PC-9 (cell line): Measurements from ENCODE around the gene SKP1. TPM values are rescaled to one million over a fixed set of nuclear protein-coding genes. Genes with fewer than 3 reads are reported as not detected.

Source experiments
- BruUV-seq: library from RNA; stranded (reverse); fragments of 400-500 nt; replicated peaks from 2 replicates; lab custom pipeline; 2021; lab: Mats Ljungman, UMichigan
- CTCF ChIA-PET: fragments of 300-600 bp; sonication (Branson Sonifier 250); formaldehyde crosslinking; loops from one replicate; lab custom pipeline; 2022; ENCODE audit warnings: antibody characterized with exemption; lab: Charles Lee
- POLR2A ChIA-PET: fragments of 300-600 bp; sonication (Branson Sonifier 250); formaldehyde crosslinking; loops from one replicate; lab custom pipeline; 2022; ENCODE audit warnings: antibody characterized with exemption; ENCODE audit not compliant: unreplicated experiment; lab: Charles Lee
- DNase-seq, 2 experiments: peaks; one replicate each; pipeline versions ENCODE4 v3.0.0 to v3.0.0-alpha.2; 2015 to 2022; ENCODE audit warnings: mixed read lengths in 1 of 2
- H2AFZ ChIP-seq: fragments of 200-600 bp; sonication (generic); 2 replicates; pipeline ENCODE4 v1.8.1; 2017; ENCODE audit warnings: antibody characterized with exemption
- H3F3A ChIP-seq: fragments of 200-600 bp; sonication (generic); 2 replicates; pipeline ENCODE4 v1.8.1; 2017; ENCODE audit warnings: antibody characterized with exemption, mild to moderate bottlenecking, low read depth; ENCODE audit not compliant: insufficient read depth
- H3K27ac ChIP-seq: fragments of 200-600 bp; sonication (generic); 2 replicates; pipeline ENCODE4 v1.6.1; 2016; ENCODE audit warnings: mixed run types
- H3K27me3 ChIP-seq: fragments of 200-600 bp; sonication (generic); 2 replicates; pipeline ENCODE4 v1.6.1; 2016; ENCODE audit warnings: low read depth, mixed run types; ENCODE audit not compliant: insufficient read depth
- H3K36me3 ChIP-seq: fragments of 200-600 bp; sonication (generic); 2 replicates; pipeline ENCODE4 v1.6.1; 2016; ENCODE audit warnings: low read depth, mixed run types
- H3K4me1 ChIP-seq: fragments of 200-600 bp; sonication (generic); replicated peaks from 2 replicates; pipeline ENCODE4 v1.6.1; 2016; ENCODE audit warnings: mixed run types; ENCODE audit not compliant: insufficient read depth
- H3K4me2 ChIP-seq: fragments of 200-600 bp; sonication (generic); 2 replicates; pipeline ENCODE4 v1.6.1; 2017; ENCODE audit warnings: mixed run types
- H3K4me3 ChIP-seq: fragments of 200-600 bp; sonication (generic); 2 replicates; pipeline ENCODE4 v1.6.1; 2016; ENCODE audit warnings: mixed run types
- H3K79me2 ChIP-seq: fragments of 200-600 bp; sonication (generic); 2 replicates; pipeline ENCODE4 v1.6.1; 2017; ENCODE audit warnings: low read depth, mixed run types
- H3K9me2 ChIP-seq: fragments of 200-600 bp; sonication (generic); 2 replicates; pipeline ENCODE4 v1.8.1; 2017; ENCODE audit warnings: mild to moderate bottlenecking; ENCODE audit not compliant: insufficient read depth
- H3K9me3 ChIP-seq: fragments of 200-600 bp; sonication (generic); 2 replicates; pipeline ENCODE4 v1.8.1; 2016; ENCODE audit warnings: low read depth; ENCODE audit not compliant: insufficient read depth
- H4K20me1 ChIP-seq: fragments of 200-600 bp; sonication (generic); 2 replicates; pipeline ENCODE4 v1.8.1; 2017; ENCODE audit not compliant: insufficient read depth
- CTCF ChIP-seq: fragments of 200-600 bp; sonication (generic); conservative IDR thresholded peaks from 2 replicates; pipeline ENCODE4 v1.6.1; 2017; ENCODE audit warnings: mixed run types, antibody characterized with exemption, mild to moderate bottlenecking, moderate library complexity
- EZH2 ChIP-seq: fragments of 200-600 bp; sonication (generic); IDR thresholded peaks from 2 replicates; pipeline ENCODE4 v1.8.0; 2017; ENCODE audit warnings: antibody characterized with exemption, low read depth
- intact Hi-C: fragments of 100-400 bp; cut with micrococcal nuclease; formaldehyde crosslinking; loops from one replicate; pipeline ENCODE4 v1.10.0; 2022; ENCODE audit not compliant: unreplicated experiment
- total RNA-seq: library from RNA; stranded (reverse); gene quantifications from 2 replicates; pipeline ENCODE4 v1.2.3, GENCODE V29; 2021

Gene SKP1
- total RNA-seq, 1 experiment from 2014 or later = 409 TPM

DNA sequence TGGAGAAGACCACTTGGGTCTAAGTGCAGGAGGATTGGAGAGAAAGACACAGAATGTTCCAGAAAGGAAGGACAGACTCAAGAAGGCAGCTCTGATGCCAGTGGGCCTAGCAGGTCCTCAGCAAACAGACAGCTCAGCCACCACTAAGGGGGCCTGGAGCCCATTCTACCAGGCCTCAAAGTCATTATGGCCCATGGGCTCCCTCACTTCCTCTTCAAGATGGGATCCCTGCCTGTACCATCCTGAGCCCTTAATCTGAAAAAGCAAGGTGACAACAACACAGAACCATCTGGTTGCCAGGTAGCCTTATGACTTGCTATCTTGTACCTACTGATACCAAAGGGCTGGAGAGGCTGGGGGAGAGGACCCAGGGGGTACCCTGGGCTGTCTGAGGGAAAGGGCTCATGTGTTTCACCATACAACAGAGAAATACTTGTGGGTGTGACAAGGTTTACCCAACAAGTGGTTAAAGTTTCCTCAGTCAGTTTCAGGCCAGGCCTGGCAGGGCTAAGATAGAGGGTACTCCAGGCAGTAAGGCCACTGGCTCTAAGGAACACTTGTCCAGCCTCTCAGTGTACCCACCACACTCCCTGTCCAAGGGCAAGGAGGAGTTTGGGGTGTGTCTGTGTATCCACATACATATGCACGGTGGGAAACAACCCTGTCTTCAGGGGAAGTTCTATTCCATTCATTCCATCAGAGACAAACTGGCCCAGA is 31.6 kb downstream of the SKP1 start:
- TF ChIP-seq CTCF (no peak), EZH2 (no peak)
- ChIA-PET CTCF (no interaction called here), POLR2A (interaction anchor here (0.6 to 0.7 kb wide), 2 partner anchors 17 to 27 kb away, joined by 5 to 11 read pairs; no protein-coding TSS in a partner anchor)
- H4K20me1 ChIP-seq = peaks cover 42% of the 10 kb centered on the region
- no peak overlapping the region for H3K4me3 ChIP-seq
- peaks cover 14% of the 10 kb centered on the region for H3K79me2 ChIP-seq
- H3K27ac ChIP-seq = no peak overlapping the region
- H3F3A ChIP-seq = peaks cover 61% of the 10 kb centered on the region
- no peaks in the 10 kb centered on the region for H3K9me3 ChIP-seq
- peaks cover 15% of the 10 kb centered on the region for H3K4me1 ChIP-seq
- no peaks in the 10 kb centered on the region for H3K9me2 ChIP-seq
- no TSS peak for BruUV-seq
- no peak for DNase-seq
- H2AFZ ChIP-seq = no peak overlapping the region
- no peak overlapping the region for H3K4me2 ChIP-seq
- no peaks in the 10 kb centered on the region for H3K27me3 ChIP-seq
- intact Hi-C loops = no loop called here
- H3K36me3 ChIP-seq = 0 out of 2 replicates have a peak, but pooled peaks cover 17% of the 10 kb centered on the region

GRCh38 chr5:134143944-134144941 is 32.5 kb downstream of the SKP1 start:
- ChIA-PET POLR2A (no interaction called here), CTCF (interaction anchor here (0.6 to 1.6 kb wide), 2 partner anchors 105 to 136 kb away, joined by 3 to 7 read pairs; no protein-coding TSS in a partner anchor)
- Histone ChIP-seq H3K9me2 (no peaks in the 10 kb centered on the region), H3K4me1 (peaks cover 8% of the 10 kb centered on the region; the same call in 1 of the 2 replicates), H2AFZ (no peak overlapping the region), H3K9me3 (no peaks in the 10 kb centered on the region), H4K20me1 (peaks cover 41% of the 10 kb centered on the region), H3K36me3 (0 out of 2 replicates have a peak, but pooled peaks cover 16% of the 10 kb centered on the region), H3K79me2 (peaks cover 11% of the 10 kb centered on the region), H3K27ac (no peak overlapping the region), H3F3A (peaks cover 52% of the 10 kb centered on the region), H3K4me2 (no peak overlapping the region), H3K4me3 (no peak overlapping the region), H3K27me3 (no peaks in the 10 kb centered on the region)
- DNase-seq = no peak
- no TSS peak for BruUV-seq
- intact Hi-C loops = loop anchor here (5.0 kb wide), 1 partner anchor 1032 kb away; no protein-coding TSS in a partner anchor
- TF ChIP-seq CTCF (no peak), EZH2 (no peak)

DNA sequence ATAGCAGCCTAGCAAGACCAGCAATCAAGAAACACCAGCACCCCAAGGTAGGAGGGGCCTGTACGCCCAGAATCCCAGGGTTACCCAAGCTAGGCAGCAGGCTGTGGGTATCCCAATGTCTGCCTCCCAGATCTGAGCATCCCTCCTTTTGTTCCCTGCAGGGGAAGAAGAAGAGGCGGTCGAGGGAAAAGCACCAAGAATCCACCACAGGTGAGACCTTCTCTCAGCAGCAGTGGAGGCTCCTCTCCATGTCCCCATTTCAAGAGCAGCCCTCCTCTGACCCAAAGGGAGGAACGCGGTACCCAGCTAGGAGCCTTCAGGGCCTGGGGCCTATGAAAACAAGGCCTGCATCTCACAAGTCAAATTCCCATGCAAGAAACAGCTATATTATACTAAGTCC is 33.3 kb downstream of the SKP1 start:
- intact Hi-C loops = loop anchor here (5.0 kb wide), 1 partner anchor 1031 kb away; no protein-coding TSS in a partner anchor
- TF ChIP-seq EZH2 = no peak
- TF ChIP-seq CTCF = no peak
- DNase-seq = no peak
- Histone ChIP-seq H3K9me3 (no peaks in the 10 kb centered on the region), H2AFZ (no peak overlapping the region), H3K27me3 (no peaks in the 10 kb centered on the region), H3K4me3 (no peak overlapping the region), H3K79me2 (peaks cover 5% of the 10 kb centered on the region; the same call in 1 of the 2 replicates), H3K36me3 (0 out of 2 replicates have a peak, but pooled peaks cover 11% of the 10 kb centered on the region), H3K9me2 (no peaks in the 10 kb centered on the region), H3F3A (peaks cover 52% of the 10 kb centered on the region), H3K27ac (no peak overlapping the region), H3K4me2 (no peak overlapping the region), H3K4me1 (peaks cover 13% of the 10 kb centered on the region), H4K20me1 (peaks cover 38% of the 10 kb centered on the region)
- BruUV-seq = no TSS peak
- CTCF ChIA-PET = interaction anchor here (1.6 kb wide), 1 partner anchor 104 kb away, joined by 3 read pairs; no protein-coding TSS in a partner anchor
- POLR2A ChIA-PET = no interaction called here
